Limb (tissue), 2 donors: ENCODE data around the gene RNF166.

Source experiments
- DNase-seq, 2 donors: peaks; one replicate each; pipeline ENCODE4 v3.0.0-alpha.2; 2016; ENCODE audit errors: extremely low spot score in 2 of 2

Gene RNF166

DNA sequence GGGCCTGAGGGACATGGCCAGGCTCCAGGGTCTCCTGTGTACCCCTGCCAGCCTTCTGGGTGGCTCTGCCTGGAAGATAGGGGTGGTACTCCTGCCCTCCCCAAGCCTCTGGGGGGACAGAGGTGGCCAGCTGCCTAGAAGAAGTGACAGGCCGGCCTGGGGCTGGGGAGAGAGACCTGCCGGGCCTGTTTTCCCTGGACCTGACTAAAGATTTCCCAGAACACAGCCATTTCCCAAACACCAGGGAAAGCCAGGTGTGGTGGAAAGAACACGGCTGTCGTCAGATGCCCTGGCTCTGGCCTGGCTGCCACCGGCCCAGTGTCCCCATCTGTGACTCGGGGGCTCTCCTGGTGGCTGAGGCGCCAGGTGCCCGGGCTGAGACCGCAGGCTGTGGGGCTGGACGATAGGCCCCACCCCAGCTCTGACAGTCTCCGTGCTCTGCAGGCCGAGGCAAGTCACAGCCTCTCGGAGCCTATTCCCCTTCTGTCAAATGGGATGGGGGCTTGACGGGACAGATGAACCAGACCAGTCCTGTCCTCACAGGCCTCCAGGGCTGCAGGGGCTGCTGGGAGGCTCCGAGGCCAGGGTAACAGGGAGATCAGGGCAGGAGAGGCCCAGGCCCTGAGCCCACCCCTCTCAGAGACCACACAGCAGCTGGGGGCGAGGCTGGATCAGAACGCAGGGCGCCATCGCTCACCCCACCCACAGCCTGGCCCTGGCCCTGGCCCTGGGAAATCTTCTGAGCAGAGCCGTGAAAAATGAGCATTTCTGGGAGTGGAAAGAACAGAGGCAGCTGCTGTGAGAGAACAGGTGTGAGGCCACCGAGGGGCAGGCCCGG lies 33.1 kb upstream of the RNF166 start:
- DNase-seq, result no peak

DNA sequence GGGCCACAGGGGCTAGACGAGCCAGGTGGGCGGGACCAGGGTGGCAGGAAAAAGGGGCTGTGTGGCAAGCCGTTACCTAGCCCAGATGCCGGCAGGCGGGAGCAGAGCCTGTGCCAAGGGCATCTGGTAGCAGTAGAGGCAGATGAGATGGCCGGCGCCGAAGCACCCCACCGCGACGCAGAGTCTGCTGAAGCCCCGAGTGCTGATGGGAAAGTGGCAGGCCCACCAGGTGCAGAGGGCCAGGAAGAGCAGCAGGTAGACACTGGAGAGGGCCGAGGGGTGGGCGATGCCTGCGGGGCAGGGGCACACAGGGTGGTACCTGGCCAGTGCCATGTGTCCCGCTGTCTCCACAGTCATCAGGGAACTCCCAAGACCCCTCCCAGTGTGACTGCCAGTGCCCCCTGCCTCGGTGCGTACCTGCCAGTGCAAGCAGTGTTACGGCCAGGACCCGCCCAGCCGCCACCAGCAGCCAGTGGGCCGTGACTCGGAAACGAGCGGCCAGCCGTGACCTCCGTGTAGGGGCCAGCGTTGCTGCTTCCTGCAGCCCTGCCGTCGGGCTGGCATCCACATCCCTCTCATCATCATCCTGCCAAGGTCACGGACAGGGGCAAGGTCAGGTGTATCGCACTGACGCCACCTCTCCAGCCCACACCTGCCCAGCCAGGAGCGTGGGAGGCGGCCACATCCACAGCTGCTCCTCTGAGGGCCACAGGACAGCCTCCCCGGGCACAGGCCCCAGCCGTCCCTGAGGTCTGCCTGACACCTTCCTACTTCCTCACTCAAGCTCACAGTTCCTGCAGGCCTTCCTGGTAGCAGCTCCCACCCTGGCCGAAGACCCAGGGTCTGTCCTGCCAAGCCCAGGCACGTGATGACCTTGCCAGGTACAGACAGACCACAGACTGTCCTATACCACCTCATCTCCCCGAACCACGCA lies 32.2 kb upstream of the RNF166 start:
- DNase-seq, result no peak

DNA sequence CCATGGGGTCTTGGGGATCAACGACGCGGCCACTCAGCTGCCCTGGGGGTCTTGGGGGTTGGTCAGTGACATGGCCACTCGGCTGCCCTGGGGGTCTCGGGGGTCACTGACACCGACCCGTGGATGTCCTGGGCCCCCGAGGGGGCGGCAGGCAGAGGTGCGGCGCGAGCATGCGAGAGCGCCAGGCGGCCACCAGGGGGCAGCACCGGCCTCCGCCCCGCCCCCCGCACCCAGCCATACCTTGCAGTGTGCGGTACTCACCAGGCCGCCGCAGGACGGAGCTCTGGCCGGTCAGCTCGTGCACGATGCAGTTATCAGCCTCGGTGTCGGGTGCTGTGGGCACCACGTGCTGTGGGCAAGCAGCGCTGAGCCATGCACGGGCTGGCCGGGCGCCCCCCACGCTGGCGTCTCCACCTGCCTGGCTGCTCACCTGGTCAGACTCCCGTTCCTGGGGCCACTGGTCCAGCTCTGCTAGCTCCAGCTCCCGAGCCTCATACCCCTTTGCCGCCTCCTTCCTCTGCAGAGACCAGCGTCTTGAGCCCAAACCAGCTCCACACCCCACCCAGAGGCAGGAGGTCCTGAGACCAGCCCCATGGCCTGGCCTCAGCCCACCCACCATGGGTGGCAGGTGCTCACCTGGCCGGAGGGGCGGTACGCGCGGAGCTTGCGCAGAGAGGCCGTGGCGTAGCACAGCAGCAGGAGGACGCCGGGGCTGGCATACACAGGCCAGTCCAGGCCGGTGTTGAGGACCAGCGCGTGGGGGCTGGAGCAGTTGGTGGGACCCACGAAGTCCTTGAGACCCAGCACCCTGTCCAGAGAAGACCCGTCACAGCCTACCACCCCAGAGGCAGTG lies 31.3 kb upstream of the RNF166 start:
- peak; percentile 32 to 86 for DNase-seq

DNA sequence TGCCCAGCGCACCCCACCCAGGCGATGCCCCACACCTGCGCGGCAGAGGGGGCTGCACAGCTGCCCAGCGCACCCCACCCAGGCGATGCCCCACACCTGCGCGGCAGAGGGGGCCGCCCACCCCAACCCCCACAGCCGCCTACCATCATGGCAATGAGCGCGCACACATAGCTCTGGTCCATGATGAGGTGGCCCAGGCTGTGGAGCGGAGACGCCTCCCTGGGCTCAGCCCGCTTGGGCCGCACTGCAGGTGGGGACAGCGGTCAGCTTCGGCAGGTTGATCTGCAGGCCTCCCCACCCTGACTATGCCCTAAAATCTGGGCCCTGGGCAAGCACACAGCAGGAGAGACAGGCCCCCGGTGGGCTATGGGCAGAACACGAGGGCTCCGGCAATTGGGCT lies 30.3 kb upstream of the RNF166 start:
- no peak for DNase-seq

DNA sequence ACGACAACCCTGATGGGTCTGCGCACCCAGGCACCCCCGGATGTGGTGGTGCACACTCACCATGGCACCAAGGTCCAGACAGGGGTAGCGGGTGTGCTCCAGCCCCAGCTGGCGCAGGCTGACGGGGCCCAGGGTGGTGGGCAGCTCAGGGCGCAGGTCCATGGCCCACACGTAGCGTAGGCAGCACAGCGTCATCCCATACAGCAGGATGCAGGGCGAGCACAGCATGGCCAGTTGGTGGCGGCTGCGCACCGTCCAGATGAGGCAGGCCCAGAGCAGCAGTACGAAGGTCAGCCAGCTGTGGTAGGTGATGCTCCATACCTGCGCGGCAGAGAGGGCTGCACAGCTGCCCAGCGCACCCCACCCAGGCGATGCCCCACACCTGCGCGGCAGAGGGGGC lies 29.9 kb upstream of the RNF166 start:
- no peak for DNase-seq

DNA sequence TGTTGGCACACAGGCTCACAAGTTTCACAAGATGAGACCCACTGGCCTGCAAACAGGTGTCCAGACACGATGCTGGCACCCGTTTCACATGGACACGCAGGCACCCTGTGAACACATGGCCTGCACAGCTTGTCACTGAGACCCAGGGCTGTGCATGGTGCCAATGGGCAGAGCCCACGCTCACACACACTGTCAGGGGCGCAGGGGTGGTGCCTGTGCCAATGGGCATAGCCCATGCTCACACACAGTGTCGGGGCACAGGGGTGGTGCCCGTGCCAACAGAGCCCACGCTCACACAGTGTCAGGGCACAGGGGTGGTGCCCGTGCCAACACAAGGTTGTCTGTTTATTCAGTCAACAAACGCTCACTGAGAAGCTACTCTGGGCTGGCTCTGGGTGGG lies 29.4 kb upstream of the RNF166 start:
- DNase-seq, result no peak

DNA sequence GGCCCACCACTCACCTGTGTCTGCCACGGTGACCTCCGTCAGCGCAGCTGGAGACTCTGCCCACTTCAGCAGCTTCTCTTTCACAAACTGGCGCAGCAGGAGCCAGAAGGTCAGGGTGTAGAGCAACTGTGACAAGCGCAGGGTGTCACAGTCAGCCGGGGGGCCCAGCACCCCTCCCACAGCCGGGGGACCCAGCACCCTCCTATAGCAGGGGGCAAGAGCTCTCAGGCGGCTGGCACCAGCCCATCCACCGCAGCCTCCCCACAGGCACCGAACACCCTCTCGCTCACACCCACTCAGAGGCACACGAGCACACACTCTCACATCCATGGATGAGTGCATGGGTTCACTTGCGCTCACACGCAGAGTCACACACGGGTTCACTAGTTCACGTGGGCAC lies 28.9 kb upstream of the RNF166 start:
- DNase-seq, result no peak

DNA sequence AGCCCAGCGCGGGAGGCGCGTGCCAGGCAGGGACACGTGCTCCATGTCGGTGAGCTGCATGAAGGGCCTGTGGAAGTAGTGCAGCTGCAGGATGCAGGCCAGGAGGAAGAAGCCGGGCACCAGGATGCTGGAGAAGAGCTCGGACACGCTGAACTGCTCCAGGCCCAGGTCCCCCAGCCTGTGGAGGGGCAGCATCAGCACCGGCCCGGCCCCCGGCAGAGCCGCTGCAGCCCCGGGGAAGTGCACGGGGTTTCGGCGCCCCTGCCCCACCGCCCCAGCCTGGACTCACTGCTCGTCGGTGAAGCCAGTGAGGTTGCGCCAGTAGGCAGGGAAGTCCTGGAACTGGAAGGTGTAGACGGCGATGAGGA lies 28.1 kb upstream of the RNF166 start:
- no peak for DNase-seq

DNA sequence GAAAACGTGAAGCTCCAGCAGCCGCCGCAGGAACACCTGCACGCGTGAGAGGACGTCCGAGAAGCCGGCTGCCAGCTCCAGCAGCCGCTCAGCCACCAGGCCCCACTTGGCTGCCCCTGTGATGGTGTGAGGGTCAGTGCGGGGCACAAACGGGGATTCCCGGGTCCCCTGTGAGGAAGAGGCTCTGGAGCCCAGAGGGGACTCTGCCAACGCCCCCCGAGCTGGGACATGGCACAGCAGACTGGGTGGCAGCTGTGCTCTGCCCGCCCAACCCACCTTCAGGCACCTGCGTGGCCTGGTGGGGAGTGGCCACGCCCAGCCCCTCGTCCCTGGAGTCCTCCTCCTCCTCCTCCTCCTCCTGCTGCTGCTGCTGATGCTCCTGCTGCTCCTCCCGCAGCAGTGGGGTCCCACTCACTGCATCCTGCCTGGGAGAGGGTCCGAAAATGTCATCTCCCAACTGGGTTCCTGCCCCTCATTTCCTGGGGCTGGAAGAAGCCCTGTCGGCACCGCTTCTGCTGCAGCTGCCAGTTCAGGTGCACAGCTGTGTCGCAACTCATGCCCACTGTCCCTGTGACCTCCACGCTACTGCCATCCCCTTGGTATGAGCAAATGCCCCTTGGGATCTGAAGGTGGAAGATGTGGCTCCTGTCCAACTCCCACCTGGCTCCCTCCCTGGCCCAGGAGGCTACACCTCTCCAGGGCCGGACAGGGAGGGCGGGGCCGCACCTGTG lies 27.6 kb upstream of the RNF166 start:
- DNase-seq, result no peak

DNA sequence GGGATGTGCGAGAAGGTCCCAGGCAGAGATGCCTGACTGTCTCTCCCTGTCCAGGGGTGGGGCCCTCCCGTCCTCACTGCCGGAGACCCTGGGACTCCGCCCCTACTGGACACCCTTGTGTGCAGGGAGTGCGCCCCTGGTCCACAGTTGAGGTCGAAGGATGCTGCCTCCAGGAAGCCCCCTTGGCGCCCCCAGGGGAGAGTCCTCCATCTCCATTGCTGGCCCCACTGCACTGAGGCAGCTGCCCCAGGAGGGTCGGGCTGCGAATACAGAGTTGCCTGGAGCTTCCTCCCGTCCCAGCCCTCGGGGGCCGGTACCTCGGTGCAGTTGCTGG lies 26.7 kb upstream of the RNF166 start:
- no peak for DNase-seq

DNA sequence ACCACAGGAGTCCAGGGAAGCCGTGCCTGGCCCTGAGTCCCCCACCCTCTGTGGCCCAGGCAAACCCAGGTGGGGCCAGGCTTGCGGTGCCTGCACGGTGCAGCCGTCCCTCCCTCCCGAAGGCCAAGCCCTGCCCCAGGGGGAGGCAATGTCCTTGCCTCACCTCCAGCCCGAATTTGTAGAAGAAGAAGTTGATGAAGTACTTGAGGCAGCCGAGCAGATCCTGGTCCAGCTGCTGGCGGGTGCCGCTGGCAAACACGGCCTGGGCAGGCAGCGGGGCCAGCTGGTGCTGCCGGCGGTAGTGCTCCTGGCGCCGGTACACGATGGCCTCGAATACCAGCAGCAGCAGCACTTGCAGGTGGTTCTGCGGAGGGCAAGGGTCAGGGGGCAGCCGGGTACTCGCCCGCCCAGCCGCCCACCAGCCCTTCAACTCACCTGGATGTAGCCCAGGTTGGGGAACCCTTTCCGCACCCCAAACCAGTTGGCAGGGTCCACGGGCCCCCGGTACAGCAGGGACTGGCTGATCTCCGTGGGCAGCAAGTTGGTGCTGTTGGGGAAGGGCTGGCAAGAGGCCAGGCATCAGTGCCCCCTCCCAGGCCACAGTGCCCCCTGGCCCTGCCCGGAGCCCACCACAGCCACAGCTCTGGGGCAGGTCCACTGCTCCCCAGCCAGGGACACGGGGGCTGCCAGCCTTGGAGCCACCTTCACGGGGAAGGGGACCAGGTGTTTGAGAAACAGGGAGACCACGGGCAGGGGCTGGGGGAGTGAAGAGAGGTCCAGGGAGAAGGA lies 26.2 kb upstream of the RNF166 start:
- no peak for DNase-seq

DNA sequence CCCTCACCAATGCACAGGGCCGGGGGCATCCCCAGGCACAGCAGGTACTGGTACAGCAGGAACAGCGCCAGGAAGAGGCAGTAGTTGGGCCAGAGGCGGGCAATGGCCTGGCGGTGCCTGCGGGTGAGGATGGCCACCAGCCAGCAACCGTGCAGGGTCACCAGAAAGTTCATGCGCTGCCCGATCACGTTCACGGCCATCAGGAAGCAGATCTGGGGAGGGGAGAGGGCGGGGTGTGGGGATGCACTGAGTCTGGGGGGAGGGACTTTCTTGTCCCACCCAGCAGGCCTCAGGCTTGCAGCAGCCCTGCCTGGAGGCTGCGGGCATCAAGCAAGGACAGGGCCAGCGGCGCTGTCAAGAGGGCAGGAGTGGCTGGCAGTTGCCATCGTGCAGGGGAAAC lies 25.5 kb upstream of the RNF166 start:
- no peak for DNase-seq

DNA sequence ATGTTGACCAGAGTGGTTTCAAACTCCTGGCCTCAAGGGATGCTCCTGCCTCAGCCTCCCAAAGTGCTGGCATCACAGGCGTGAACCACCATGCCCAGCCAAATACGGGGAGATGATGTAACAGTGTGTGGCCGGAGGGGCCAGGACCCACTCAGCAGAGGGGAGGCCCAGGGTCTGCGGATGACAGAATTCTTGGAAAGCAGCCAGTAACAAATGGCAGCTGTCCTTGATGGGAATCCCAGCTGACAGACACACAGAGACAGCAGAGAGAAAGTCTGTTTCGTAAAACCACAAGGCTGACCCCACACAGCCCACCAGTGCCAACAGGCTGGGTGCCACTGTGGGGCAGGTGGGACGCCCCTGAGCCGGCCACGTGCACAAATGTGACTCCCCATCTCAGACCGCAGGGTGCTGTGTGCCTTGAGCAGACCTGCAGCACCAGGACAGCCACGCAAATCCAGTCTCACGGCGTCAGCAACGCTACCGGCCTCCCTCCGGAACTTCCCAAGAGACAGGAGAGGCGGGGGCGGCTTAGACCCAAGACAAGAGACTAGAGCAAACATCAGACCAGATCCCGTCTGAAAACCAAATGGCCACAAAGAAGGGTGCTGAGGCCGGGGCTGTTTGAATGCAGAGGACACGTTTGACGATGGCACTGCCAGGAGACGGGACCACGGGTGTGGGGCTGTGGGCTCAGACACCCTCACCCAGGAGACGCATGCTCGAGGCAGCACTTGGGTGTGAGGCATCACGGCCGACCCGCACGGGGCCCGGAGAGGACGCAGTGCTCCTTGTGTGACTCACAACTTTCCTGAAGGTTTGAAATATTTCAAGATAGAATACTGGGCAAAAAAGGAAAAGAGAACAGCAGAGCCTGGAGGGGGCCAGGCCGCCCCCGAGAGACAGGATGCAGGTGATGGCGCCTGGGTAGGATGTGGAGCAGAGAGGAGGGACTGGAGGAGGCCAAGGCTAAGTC lies 24.7 kb upstream of the RNF166 start:
- DNase-seq, result peak in 1 of 2 donors; percentile 9

DNA sequence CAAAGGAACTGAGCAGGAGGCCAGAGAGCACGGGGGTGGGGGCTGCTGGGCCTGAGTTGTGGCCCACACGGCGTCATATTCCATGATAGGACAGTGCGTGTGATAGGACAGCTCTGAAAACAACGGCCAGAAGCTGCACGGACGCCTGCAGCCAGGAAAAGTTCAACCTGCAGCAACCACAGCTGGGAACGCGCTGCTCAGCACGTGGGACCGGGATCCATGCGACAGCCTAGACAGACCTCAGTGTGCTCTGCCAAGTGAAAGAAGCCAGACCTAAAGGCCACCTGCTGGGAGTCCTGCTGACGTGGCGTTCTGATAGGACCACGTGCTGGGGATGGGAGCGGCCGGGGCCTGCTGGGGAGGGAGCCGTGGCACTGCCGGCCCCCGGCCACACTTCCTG lies 21.7 kb upstream of the RNF166 start:
- peak in 1 of 2 donors; percentile 10 for DNase-seq

DNA sequence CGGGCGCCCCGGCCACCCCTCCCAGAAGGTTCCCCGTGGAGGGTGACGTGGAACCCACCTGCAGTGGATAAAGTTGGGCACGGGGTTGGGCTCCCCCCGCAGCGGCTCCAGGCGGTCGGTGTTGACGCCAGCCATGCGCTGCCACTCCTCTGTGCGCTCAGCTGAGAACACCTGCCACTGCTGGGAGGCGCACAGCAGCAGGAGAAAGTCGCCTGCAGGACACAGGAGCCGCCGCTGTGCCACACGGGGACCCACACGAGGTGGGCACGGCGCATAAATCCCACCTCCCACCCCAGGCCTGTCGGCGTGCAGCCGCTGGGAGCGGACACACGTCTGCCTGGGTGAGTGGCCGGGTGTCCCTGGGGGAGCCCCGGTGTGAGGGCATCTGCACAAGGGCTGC lies 20.8 kb upstream of the RNF166 start:
- DNase-seq, result no peak

DNA sequence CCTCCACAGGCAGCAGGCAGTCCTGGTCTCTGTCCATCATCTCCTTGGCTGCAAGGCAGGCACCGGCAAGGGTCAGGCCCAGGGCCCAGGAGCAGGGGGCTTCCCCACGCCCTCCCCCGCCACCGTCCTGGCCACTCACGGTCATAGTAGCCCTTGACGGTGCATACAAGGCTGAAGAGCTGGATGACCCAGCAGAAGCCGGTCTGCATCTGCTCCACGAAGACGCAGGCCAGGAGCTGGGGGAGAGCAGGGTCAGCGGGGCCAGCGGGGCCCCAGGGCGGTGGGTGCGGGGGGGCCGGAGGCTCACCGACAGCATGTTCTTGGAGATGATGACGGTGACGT lies 20.2 kb upstream of the RNF166 start:
- DNase-seq, result no peak

DNA sequence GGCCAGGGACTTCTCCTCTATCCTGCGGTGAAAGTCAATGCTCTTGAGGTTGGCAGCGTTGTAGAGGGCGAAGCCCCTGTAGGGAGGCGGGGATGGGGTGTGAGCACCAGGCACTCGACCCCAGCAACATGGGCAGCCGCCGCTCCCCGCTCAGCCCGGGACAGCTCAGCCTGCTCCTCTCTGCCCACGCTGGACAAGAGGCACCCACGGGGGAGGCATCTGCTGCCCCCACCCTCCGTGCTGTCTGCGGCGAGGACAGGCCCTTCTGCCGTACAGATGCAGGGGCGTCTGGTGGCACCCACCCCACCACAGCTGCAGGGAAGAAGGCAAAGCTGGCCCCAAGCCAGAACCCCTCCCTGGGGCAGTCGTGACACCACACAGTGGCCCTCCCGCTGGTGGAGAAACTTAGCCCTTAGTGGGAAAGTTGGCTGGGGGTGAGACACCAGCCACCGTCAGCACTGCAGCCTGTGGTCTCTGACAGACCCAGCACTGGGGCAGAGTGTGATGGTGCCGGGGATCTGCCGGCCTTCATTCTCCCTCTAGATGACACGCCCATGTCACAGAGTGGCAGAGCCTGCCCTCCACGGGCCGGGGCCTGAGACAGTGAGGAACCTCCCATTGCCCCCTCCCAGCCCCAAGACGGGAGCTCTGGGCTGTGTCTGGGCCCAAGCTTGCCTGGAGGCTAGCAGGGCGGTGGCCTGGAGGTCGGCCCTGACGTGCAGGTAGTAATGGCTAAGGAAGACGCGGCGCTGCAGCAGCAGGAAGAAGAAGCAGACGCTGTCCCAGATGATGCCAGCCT lies 19.6 kb upstream of the RNF166 start:
- DNase-seq, result no peak

DNA sequence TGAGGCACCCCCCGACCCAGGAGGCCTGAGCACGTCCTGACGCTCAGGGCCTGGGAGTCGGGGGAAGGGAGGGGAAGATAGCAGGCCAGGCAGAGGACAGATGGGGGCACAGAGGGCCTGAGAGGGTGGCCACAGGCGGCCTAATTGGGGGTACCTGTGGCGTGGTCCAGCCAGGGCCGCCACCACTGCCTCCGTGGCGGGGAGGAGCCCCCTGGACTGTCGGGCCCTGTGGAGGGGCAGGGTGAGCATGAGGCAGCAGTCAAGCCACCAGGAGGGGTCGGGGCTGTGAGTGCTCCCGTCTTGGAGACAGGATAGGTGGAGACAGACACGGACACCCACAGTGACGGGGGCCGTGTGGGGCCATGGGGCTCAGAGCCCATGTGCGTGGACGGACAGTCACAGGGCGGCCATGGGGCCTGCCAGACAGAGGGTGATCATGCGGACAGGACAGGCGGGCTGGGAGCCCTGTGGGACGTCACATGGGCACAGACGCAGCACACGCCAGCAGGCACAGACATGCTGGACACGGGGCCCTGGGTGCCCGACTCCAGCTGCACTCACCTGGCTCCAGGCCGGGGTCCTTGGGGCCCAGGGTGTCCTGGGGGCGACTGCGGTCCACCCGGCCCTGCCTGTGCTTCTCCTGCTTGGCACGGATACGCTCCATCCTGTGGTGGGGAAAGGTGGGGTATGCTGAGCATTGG lies 18.8 kb upstream of the RNF166 start:
- DNase-seq, result no peak
